ENCODE results near the gene LRRC75A. TPM values are rescaled to one million over a fixed set of nuclear protein-coding genes. Genes with fewer than 3 reads are reported as not detected.

LRRC75A gene
- total and polyA plus RNA-seq, 2 experiments from 2014 or later, result 5.3 to 26.2 TPM

GRCh38 chr17:16504984-16505383 is 13.0 kb upstream of the LRRC75A start:
- H3K9me2 ChIP-seq (ENCODE audit: insufficient read depth), result peaks cover 9% of the 10 kb centered on the region
- Mint-ChIP-seq H3K36me3 (ENCODE audit: low read depth) (no peaks in the 10 kb centered on the region), H3K9me3 (no peaks in the 10 kb centered on the region), H3K27me3 (ENCODE audit: insufficient read depth, low read depth, poor library complexity) (no peaks in the 10 kb centered on the region), H3K4me3 (no peak overlapping the region), H3K4me1 (no peaks in the 10 kb centered on the region), H3K27ac (no peak overlapping the region)
- H3K79me2 ChIP-seq (replicated peaks; ENCODE audit: insufficient read depth), result no peaks in the 10 kb centered on the region
- H3K4me3 ChIP-seq, result no peak overlapping the region
- DNase-seq (ENCODE audit: low spot score) (no peak), ATAC-seq (no peak)
- no peak for TF ChIP-seq ZNF462 (CRISPR knock-in tag; IDR thresholded peaks at IDR 0.05)
- TF ChIP-seq ZNF114 (CRISPR knock-in tag; IDR thresholded peaks at IDR 0.05), result no peak
- TF ChIP-seq NANOG (IDR thresholded peaks at IDR 0.05; ENCODE audit: borderline replicate concordance), result no peak
- TF ChIP-seq EZH2phosphoT487 (IDR thresholded peaks at IDR 0.05; ENCODE audit: unreplicated experiment), result no peak
- TF ChIP-seq REST (IDR thresholded peaks at IDR 0.05; ENCODE audit: unreplicated experiment), result no peak
- no peak for TF ChIP-seq CTCF (conservative IDR thresholded peaks at IDR 0.05; ENCODE audit: low read depth in 2 of 2)
- no peak for TF ChIP-seq ZNF331 (CRISPR knock-in tag; IDR thresholded peaks at IDR 0.05; ENCODE audit: low read depth)
- TF ChIP-seq ETS1 (IDR thresholded peaks at IDR 0.05), result no peak
- TF ChIP-seq EZH2 (IDR thresholded peaks at IDR 0.05; ENCODE audit: low read depth, unreplicated experiment), result no peak
- TF ChIP-seq STAT1 (IDR thresholded peaks at IDR 0.05; ENCODE audit: unreplicated experiment), result no peak
- TF ChIP-seq JUNB (IDR thresholded peaks at IDR 0.05; ENCODE audit: unreplicated experiment), result no peak
- TF ChIP-seq POLR2AphosphoS5 (IDR thresholded peaks at IDR 0.05; ENCODE audit: low read depth), result no peak
- no peak for TF ChIP-seq CREB1 (CRISPR knock-in tag; IDR thresholded peaks at IDR 0.05; ENCODE audit: low read depth)
- H2AFZ ChIP-seq, result no peak overlapping the region
- no peak overlapping the region for H3K4me2 ChIP-seq
- H3K27me3 ChIP-seq (ENCODE audit: insufficient read depth), result no peaks in the 10 kb centered on the region
- no peaks in the 10 kb centered on the region for H4K20me1 ChIP-seq (replicated peaks; ENCODE audit: insufficient read depth)
- no peaks in the 10 kb centered on the region for H3F3A ChIP-seq (replicated peaks; ENCODE audit: low read depth)
- H3K36me3 ChIP-seq (ENCODE audit: insufficient read depth), result no peaks in the 10 kb centered on the region
- no peak overlapping the region for H3K27ac ChIP-seq (ENCODE audit: low read depth)
- H3K4me1 ChIP-seq (ENCODE audit: insufficient read depth), result no peaks in the 10 kb centered on the region
